NCI-H128 (cell line): ENCODE results near the gene CSMD2.
"Not testable (repeated sequence)": the region's sequence is repeated elsewhere in the genome, so short reads cannot be mapped to it uniquely, and the experiment has no call there.

Source experiments
- DNase-seq: peaks from one replicate; lab custom pipeline; 2025; ENCODE audit not compliant: unreplicated experiment; lab: John Stamatoyannopoulos, UW

CSMD2 gene

GRCh38 chr1:34055818-34056217 is 109.2 kb downstream of the CSMD2 start:
- DNase-seq: no peak

GRCh38 chr1:34054920-34055319 is 110.1 kb downstream of the CSMD2 start:
- DNase-seq: no peak

DNA sequence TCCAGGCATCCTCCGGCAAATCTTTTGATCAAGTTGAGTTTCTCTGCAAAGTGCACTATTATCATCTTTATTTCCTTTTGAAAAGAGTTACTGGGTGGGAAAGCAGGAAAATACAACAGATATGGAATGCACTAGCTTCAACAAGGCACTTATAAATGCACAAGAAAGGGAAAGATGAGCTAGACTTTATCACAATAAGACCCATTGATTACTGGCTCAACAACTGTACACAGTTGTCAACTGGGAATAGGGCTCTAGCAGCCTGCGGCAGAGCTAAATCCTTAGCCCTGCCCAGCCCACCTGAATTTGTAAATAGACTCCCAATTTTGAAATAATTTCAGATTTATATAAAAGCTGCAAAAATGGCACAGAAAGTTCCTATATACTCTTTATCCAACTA is 111.4 kb downstream of the CSMD2 start:
- DNase-seq: no peak

DNA sequence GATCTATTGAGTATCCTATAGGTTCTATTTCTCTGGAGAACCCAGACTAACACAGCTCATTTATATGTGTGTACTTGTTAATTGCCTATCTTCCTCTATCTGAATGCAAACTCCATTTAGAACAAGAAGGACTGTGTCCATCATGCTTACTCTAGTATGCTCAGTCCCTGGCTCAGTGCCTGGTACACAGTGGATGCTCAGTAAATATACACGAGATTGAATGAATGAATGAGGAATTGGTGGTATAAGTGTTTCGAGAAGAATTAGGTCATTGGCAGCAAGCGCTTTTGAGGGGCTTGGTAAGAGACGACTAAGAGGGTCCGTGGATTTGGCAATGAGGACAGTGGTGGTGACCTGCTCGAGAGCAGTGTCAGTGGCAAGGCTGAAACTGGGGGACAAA is 112.5 kb downstream of the CSMD2 start:
- no peak for DNase-seq

GRCh38 chr1:34050709-34051485 is 114.1 kb downstream of the CSMD2 start:
- no peak for DNase-seq

- DNase-seq: no peak
Observed at GRCh38 chr1:34049994-34050393, 115.0 kb downstream of the CSMD2 start.

GRCh38 chr1:34049477-34049876 is 115.6 kb downstream of the CSMD2 start:
- DNase-seq: no peak

DNA sequence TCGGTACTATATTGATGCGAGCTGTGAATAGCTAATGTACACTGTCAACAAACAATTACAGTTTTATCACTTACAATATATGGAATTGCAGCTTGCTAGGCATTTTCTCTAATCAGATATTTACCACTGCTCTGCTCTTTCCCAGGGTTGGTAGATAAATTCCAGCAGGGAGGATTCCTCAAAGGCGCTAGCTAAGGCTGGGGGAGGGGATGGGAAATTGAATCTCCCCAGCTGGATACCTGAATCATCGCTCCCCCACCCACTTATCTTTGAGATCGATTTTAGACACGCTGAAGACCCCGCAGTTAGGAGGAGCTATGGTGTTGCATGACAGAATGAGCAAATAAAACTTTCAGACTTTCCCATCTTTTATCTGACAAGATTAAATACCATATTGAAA is 127.2 kb downstream of the CSMD2 start:
- no peak for DNase-seq

- DNase-seq: no peak
Observed at GRCh38 chr1:34037109-34037508, 127.9 kb downstream of the CSMD2 start.

- DNase-seq: no peak
Observed at GRCh38 chr1:34034036-34034435, 131.0 kb downstream of the CSMD2 start.

- DNase-seq: no peak
Observed at GRCh38 chr1:34029954-34030353, 135.1 kb downstream of the CSMD2 start.

GRCh38 chr1:34029515-34029914 is 135.5 kb downstream of the CSMD2 start:
- DNase-seq: no peak

GRCh38 chr1:34028381-34029055 is 136.5 kb downstream of the CSMD2 start:
- DNase-seq: no peak

- no peak for DNase-seq
Observed at GRCh38 chr1:34025675-34026074, 139.4 kb downstream of the CSMD2 start.

DNA sequence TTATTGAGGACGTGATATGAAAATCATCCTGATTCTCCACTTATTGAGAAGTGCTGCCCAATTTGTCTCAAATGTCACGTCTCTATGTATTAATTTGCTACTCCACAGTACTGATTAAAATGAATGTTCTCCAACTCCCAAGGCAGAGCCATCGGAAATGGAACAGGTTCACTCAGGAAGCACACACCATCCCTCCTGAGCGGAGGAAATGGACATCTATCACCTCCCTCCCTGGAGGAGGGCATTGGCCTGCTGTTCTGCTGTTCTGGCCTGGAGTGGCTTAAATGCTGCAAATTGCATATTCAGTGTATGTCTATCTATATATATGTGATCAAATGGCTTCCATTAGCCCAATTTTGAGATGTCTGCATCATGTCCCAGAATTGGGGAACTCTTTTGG is 140.5 kb downstream of the CSMD2 start:
- DNase-seq: no peak

DNA sequence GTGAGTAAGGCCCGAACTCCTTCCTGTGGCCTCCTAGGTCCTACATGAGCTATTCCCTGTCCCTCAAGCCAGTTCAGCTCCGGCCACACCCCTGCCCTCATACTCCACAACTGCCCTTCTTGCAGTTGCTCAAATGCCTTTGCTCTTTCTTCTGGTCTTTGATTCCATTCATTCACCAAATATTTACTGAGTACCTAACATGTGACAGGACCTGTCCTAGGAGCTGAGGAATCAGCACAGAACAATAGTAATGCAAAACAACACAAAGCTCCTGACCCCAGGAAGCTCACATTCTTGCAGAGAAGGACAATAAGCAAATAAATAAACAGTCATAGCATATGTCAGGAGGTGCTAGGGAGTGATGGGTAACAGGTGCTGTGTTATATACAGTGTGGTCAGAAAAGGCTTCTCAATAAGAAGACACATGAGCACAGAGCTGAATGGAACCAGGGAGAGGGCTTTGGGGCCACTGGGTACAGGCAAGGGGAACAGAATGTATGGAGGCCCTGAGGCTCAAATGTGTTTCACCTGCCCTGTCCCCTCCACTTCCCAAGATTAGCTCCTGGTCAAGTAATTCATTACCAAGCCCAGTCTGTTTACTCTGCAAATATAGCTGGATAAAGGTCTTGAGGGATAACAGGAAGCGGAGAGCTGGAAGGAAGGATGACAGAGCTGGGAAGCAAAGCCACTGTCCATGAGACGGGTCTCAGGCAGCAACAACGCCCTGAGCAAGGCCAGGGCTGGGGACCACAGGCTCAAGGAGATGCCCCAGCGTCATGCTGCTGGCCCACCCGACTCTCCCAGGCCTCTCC is 145.1 kb downstream of the CSMD2 start:
- DNase-seq: no peak

GRCh38 chr1:34018285-34018684 is 146.7 kb downstream of the CSMD2 start:
- DNase-seq: no peak

- DNase-seq: not testable (repeated sequence)
Observed at GRCh38 chr1:34016281-34016680, 148.7 kb downstream of the CSMD2 start.

GRCh38 chr1:34013958-34014737 is 150.9 kb downstream of the CSMD2 start:
- DNase-seq: no peak

- DNase-seq: no peak
Observed at GRCh38 chr1:34013136-34013535, 151.9 kb downstream of the CSMD2 start.

- DNase-seq: no peak
Observed at GRCh38 chr1:34009340-34009985, 155.6 kb downstream of the CSMD2 start.
